GM23338 (cell line): ENCODE results near the gene CHST11.

Source experiments
- CREB1 ChIP-seq: fragments of 250-450 bp; sonication (Bioruptor Pico); IDR thresholded peaks from 2 replicates; pipeline ENCODE4 v1.5.0; 2020; ENCODE audit warnings: low read depth, mild to moderate bottlenecking, moderate library complexity
- EZH2 ChIP-seq: fragments of 200-600 bp; sonication (generic); IDR thresholded peaks from one replicate; pipeline ENCODE4 v1.8.0; 2017; ENCODE audit warnings: antibody characterized with exemption, mild to moderate bottlenecking, low read depth; ENCODE audit not compliant: unreplicated experiment
- EZH2phosphoT487 ChIP-seq: fragments of 200-600 bp; sonication (generic); IDR thresholded peaks from one replicate; pipeline ENCODE4 v1.8.1; 2018; ENCODE audit warnings: antibody characterized with exemption; ENCODE audit not compliant: unreplicated experiment
- POLR2AphosphoS5 ChIP-seq: IDR thresholded peaks from 2 replicates; pipeline ENCODE4 v1.6.1; 2016; ENCODE audit warnings: antibody characterized with exemption, low read depth
- ZNF114 ChIP-seq: fragments of 250-450 bp; sonication (Bioruptor Pico); IDR thresholded peaks from 2 replicates; pipeline ENCODE4 v1.5.0; 2020; ENCODE audit warnings: mild to moderate bottlenecking, moderate library complexity
- TF ChIP-seq, protein P1 (sequence below), 2 experiments: fragments of 200-600 bp in 1 of 2; sonication (generic) in 1 of 2; conservative IDR thresholded peaks; 2 replicates each; pipeline versions ENCODE4 v1.5.1 to v1.6.1; 2016 to 2017; ENCODE audit warnings: antibody characterized with exemption in 2 of 2, low read depth in 2 of 2, mild to moderate bottlenecking in 2 of 2, moderate library complexity in 1 of 2

DNA sequence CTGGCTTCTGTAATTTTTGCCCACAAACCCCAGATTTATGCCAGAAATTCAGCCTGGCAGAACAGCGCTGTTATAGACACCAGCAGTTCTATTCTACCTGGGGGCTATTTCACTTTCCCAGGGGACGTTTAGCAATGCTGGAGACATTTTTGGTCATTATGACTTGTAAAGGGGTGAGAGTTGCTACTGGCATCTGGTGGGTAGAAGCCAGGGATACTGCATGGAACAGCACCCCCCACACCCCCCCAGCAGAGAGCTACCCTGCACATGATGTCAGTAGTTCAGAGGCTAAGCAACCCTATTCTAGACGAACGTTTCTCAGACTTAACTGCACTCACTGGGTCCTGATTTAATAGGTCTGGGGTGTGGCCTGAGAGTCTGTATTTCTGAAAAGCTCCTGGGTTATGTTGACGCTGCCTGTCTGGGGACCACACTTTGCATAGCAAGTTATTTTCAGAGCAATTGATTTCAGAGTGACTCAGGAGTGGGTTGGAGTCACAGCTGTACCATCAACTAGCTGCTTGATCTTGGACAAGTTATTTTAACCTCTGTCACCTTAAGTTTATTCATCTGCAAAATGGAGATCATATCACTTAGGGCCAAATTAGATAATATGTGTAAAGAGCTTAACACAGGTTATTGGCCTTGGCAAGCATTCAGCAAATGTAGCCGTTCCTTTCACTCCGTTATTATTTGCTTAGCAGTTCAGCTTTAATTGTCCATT lies 48.5 kb downstream of the CHST11 start:
- TF ChIP-seq POLR2AphosphoS5: no peak
- no peak for TF ChIP-seq EZH2
- TF ChIP-seq, protein P1, sequence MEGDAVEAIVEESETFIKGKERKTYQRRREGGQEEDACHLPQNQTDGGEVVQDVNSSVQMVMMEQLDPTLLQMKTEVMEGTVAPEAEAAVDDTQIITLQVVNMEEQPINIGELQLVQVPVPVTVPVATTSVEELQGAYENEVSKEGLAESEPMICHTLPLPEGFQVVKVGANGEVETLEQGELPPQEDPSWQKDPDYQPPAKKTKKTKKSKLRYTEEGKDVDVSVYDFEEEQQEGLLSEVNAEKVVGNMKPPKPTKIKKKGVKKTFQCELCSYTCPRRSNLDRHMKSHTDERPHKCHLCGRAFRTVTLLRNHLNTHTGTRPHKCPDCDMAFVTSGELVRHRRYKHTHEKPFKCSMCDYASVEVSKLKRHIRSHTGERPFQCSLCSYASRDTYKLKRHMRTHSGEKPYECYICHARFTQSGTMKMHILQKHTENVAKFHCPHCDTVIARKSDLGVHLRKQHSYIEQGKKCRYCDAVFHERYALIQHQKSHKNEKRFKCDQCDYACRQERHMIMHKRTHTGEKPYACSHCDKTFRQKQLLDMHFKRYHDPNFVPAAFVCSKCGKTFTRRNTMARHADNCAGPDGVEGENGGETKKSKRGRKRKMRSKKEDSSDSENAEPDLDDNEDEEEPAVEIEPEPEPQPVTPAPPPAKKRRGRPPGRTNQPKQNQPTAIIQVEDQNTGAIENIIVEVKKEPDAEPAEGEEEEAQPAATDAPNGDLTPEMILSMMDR (conservative IDR thresholded peaks at IDR 0.05; ENCODE audit: low read depth in 2 of 2): no peak
- no peak for TF ChIP-seq EZH2phosphoT487
- TF ChIP-seq CREB1: no peak
- TF ChIP-seq ZNF114 (CRISPR knock-in tag): no peak
